HG03558 (cell line): ENCODE data around the gene SSBP2.
"Not testable (repeated sequence)": the region's sequence is repeated elsewhere in the genome, so short reads cannot be mapped to it uniquely, and the experiment has no call there.

Experiments
- ATAC-seq: cut with Tn5 transposase; IDR thresholded peaks from one replicate; pipeline ENCODE4 v1.9.1; 2021; ENCODE audit warnings: moderate number of reproducible peaks; ENCODE audit not compliant: unreplicated experiment; ENCODE audit errors: extremely low read depth

The SSBP2 gene

DNA sequence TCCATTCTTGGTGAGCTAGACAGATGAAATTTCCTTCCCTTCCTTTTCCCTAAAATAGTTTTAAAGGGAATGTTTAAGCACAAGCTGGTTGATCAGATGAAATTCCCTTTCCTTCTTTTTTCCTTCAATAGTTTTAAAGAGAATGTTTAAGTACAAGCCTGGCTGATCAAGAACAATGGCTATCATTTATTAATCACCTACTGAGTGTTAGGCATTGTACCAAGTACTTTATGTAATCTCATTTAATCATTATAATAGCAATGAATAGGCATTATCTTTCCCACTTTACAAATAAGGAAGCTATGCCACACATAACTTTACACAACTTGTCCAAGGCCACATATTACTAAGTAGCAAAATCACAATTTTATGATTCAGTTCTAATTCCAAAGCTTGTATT is 205.0 kb downstream of the SSBP2 start:
- ATAC-seq: no peak

DNA sequence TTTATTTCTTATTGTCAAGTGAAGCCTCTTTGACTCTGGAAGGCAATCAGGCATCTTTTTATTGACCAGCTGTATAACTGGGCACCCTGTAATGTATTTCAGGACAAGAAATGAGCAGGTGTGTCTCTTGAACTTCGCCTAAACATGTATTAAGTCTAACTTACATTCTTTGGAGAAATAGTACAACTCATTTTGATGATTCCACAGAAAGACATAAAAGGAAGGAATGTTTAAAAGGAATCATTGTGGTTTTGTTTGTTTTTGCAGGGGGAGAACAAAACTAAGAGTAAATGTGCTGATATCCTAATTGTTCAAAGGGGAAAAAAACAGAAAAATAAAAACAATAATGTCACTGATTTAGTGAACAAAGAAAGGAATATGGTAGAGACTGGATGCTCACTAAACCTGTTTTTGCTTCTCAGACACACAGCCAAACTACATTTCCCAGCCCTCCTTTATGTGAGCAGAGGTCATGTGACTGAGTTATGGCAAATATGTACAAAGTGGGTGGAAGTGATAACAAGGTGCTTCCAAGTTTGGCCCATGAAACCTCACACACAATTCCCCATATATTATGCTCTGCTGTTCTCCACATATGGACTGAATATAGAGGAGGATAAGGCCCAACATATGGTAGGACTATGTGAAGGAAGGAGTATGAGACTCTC is 206.4 kb downstream of the SSBP2 start:
- ATAC-seq: no peak

DNA sequence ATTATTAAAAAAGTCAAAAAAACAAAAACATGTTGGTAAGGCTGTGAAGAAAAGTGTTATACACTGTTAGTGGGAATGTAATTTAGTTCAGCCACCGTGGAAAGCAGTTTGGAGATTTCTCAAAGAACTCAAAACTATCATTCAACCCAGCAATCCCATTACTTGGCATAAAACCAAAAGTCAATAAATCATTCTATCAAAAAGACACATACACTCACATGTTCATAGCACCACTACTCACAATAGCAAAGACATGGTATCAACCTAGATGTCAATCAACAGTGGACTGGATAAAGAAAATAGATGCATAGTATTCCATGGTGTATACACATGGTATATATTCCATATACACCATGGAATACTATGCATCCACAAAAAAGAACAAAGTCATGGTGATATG is 208.7 kb downstream of the SSBP2 start:
- ATAC-seq: no peak

DNA sequence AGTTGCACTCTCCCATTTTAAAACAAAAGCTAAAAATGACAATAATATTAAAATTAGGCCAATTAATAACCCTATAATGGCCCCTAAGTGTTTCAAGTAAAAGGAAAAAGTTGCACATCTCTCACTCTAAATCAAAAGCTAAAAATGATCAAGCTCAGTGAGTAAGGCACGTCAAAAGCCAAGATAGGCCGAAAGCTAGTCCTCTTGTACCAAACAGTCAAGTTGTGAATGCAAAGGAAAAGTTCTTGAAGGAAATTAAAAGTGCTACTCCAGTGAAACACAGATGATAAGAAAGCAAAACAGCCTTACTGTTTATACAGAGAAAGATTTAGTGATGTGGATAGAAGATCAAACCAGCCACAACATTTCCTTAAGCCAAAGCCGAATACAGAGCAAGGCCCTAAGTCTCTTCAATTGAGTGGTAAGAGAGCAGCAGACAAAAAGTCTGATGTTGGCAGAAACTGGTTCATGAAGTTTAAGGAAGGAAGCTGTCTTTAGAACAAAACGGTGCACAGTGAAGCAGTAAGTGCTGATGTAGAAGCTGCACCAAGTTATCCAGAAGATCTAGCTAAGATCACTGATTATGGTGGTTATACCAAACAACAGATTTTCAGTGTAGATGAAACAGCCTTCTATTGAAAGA is 212.9 kb downstream of the SSBP2 start:
- no peak for ATAC-seq

GRCh38 chr5:81534441-81534840 is 216.5 kb downstream of the SSBP2 start:
- ATAC-seq: no peak

GRCh38 chr5:81533629-81534405 is 217.1 kb downstream of the SSBP2 start:
- ATAC-seq: no peak

DNA sequence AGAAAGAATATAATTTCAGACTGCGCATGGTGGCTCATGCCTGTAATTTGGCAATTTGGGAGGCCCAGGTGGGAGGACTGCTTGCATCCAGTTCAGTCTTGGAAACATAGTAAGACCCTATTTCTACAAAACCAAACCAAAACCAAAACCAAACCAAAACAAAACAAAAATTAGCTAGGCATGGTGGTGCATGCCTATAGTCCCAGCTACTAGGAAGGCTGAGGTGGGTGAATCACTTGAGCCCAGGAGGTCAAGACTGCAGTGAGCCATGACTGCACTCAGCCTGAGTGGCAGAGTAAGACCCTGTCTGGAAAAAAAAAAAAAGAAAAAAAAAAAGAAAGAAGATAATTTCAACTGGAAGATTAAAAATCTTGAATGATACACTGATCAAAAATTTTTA is 220.0 kb downstream of the SSBP2 start:
- ATAC-seq: no peak

GRCh38 chr5:81525690-81526089 is 225.2 kb downstream of the SSBP2 start:
- ATAC-seq: no peak

- no peak for ATAC-seq
Observed at GRCh38 chr5:81524015-81524414, 226.9 kb downstream of the SSBP2 start.

DNA sequence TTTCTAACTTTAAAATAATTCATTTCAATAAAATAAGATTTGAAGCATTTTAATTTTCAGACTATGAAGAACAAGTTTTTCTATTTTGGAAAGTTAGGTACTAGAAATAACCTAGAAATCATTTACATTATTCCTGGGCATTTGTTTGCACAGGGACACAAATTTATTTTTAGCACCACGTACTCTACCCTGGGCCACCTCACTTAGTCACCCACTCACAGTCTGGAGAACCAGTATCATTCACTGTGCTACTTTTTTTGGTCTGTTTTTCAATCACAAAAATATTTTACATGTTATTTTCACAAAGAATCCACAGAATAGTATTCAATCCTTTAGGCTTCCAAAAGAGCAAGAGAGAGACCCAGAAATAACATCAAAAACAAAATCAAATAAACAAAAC is 228.3 kb downstream of the SSBP2 start:
- no peak for ATAC-seq

DNA sequence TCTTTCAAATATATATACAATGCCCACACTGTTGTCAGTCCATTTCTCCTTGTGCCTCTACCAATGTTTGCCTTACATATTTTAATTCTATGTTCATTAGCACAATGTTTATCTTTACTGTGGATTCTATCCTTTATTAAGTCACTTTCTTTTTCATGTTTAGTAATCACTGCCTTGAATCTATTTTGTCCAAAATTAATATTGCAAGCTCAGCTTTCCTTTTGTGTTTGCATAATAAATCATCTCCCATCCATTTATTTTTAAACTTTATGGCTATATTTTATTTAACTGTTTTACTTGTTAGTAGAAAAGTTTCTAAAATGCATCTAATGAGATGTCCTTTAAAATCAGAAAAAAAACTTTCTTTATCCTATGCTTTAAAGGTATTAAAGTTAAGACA is 230.1 kb downstream of the SSBP2 start:
- no peak for ATAC-seq

DNA sequence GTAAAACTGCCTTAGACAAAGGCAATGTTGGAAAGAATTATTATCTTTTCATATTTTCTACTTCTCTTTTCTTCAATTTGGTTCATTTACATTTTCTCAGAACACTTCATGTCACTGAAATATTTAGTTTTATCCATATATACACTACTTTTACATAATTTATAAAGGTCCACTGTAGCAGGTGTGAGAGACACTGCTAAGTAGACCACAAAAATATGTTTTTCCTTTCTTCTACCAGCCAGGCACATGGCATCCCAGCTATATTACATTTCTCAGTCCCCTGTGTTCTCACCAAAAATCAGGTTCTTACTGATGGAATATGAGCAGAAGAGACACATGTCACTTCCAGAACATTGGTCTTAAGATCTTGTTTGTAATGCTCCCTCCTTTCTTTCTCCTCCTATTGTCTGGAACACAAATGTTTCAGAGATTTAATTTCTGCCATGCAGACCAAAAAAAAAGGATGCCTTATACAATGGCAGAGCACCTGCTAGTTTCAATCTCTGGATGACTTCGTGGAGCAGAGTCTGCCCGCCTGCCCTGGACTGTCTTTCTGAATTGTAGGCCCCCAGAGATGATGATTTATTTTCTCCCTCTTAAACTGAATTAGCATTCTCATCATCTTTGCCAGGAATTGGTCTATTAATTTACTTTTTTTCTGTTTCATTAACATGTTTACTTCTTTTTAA is 231.5 kb downstream of the SSBP2 start:
- no peak for ATAC-seq

DNA sequence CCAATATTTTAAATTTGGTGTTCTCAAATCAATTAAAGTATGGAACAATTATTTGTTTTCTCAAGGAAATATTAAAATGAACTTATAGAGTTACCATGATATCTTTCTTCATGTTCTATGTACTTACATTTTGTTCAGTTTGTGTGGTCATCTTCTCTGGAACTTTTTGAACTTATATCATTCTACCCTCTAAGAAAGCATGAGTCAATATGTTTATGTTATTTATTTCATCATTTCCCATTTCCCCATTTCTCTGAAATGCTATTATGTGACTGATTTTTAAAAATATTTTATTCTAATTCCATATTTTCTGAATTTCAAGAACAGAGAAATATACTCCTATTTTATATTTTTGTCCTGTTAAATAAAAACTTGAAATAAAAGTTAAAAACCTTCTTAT is 233.4 kb downstream of the SSBP2 start:
- no peak for ATAC-seq

DNA sequence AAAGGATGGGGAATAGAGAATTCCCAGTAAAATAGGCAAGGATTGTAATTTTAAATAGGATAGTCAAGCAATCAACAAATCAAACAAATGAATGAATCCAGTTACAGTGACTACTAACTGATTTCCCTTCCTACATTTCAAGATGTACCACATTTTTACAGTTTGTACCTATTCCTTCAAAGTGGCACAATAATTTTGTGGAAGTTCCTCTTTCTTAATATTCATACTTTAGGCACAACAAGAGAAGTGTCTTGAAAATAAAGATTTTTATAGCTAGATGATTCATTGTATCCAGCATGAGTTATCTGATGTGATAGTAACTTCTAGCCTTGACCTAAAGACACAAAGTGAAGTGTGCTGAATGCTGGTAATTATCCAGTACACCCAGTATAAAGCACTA is 234.8 kb downstream of the SSBP2 start:
- ATAC-seq: no peak

DNA sequence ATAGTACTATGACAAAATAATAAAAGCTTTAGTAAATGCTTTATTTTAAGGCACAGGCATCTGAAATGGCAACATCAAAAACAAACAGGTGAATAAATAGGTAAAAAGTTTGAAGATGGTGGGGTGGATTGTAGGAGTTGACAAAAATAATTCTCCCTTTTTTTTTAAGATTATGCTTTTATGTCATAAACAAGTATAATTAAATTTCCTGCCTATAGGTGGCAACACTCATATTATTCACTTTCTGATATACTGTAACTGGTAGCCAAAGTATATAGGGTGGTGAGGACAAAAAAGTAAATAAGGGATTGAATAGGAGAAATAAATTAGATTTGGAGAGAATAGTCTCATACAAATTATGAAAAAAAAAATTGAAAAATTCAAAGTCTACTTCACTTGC is 236.9 kb downstream of the SSBP2 start:
- no peak for ATAC-seq

GRCh38 chr5:81513473-81513872 is 237.4 kb downstream of the SSBP2 start:
- no peak for ATAC-seq

DNA sequence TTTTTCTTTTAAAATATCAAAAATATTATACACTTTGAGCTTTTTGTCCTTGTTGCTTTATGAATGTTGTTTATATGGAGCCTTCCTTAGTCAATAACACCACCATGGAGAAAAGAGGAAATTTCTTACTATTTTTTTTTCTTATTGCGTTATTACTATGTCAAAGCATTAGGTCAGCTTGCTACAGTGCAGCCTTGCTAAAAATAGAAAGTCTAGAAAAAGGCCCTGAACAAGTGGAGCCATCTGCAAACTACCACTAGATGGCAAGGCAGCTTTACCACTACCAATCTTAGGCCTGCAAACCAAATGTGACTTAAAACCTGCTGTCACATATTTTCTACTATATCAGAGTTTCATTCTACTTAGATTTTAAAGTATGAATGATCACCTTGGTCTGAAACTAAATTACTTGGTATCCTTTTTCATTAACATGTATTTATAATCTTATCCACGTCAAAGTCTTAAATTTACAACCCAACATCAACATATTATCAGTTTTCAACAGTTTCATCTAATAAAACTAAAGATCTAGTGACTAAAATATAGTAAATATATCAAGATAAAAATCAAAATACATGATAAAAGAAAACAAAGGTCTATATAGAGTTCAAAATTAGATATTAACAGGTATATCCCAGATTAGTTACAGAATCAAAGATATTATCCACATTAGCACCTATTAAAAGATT is 243.9 kb downstream of the SSBP2 start:
- peak; percentile 99 for ATAC-seq

DNA sequence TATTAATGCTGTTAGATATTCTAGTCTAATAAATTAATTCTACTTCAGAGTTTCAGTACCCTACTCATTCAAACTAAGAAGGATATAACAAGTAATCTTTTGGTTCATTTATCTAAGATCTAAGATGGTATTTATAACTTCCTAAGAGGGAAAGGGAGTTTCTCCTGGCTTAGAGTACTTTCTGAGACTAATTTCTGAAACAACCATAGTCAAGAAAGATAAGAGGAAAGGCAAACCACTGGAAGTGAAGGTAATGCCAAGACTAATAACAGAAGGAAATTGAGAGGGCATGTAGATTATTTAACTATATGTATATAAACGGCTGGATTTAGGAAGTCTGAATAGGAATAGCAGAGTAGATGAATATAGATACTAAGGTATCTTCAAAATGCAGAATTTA is 244.5 kb downstream of the SSBP2 start:
- ATAC-seq: no peak

DNA sequence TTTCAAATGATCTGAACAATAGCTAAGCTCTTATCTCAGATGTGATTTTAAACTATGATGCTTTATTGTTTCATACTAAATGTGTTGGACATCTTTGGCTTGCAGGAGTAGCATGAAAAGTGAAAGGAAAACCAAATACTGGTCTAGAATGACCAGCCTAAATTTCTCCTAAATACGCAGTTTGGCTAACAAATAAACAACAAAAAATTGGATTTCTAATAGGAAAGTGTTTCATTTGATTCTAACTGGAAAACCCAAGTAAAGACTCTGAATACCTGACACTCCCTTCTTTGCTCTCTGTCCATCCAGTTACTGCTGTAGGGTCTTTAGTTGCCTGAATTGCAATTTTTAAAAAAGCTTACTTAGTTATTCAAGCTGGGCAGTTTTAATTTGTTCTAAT is 245.2 kb downstream of the SSBP2 start:
- ATAC-seq: no peak

GRCh38 chr5:81503602-81504001 is 247.3 kb downstream of the SSBP2 start:
- ATAC-seq: not testable (repeated sequence)
